Glutamatergic neuron (in vitro differentiated cells): Measurements from ENCODE around the gene SYNE1. TPM values are rescaled to one million over a fixed set of nuclear protein-coding genes. Genes with fewer than 3 reads are reported as not detected.

Source experiments
- DNase-seq: peaks from one replicate; pipeline ENCODE4 v3.0.0; 2022
- H3K27ac Mint-ChIP-seq: one replicate; pipeline ENCODE4 v1.8.0; 2020; ENCODE audit warnings: mild to moderate bottlenecking, mixed read lengths, inconsistent platforms; ENCODE audit not compliant: unreplicated experiment
- H3K27me3 Mint-ChIP-seq: one replicate; pipeline ENCODE4 v1.8.0; 2020; ENCODE audit warnings: mild to moderate bottlenecking, moderate library complexity, mixed read lengths, inconsistent platforms; ENCODE audit not compliant: unreplicated experiment
- H3K36me3 Mint-ChIP-seq: one replicate; pipeline ENCODE4 v1.8.0; 2020; ENCODE audit warnings: mild to moderate bottlenecking, mixed read lengths, inconsistent platforms; ENCODE audit not compliant: unreplicated experiment
- H3K4me1 Mint-ChIP-seq: one replicate; pipeline ENCODE4 v1.8.0; 2020; ENCODE audit warnings: mild to moderate bottlenecking, low read depth, mixed read lengths, inconsistent platforms; ENCODE audit not compliant: unreplicated experiment
- H3K4me3 Mint-ChIP-seq: one replicate; pipeline ENCODE4 v1.8.0; 2020; ENCODE audit warnings: mild to moderate bottlenecking, mixed read lengths, inconsistent platforms; ENCODE audit not compliant: unreplicated experiment
- H3K9me3 Mint-ChIP-seq: one replicate; pipeline ENCODE4 v1.8.0; 2020; ENCODE audit warnings: mild to moderate bottlenecking, moderate library complexity, mixed read lengths, inconsistent platforms; ENCODE audit not compliant: unreplicated experiment
- total RNA-seq: library from RNA; stranded (reverse); fragmentation: NEBNext Ultra II Directional; extraction: Animal tissue kit (Norgen Biotek cat#: 25700); gene quantifications from one replicate; pipeline ENCODE4 v1.2.1, GENCODE V29; 2021; ENCODE audit not compliant: unreplicated experiment
- TF ChIP-seq, protein P1 (sequence below): fragments of 200-600 bp; sonication (generic); IDR thresholded peaks from one replicate; pipeline ENCODE4 v1.5.0; 2021; ENCODE audit not compliant: partially characterized antibody, unreplicated experiment

The SYNE1 gene
- total RNA-seq, 1 donor from 2014 or later: 23.4 TPM

DNA sequence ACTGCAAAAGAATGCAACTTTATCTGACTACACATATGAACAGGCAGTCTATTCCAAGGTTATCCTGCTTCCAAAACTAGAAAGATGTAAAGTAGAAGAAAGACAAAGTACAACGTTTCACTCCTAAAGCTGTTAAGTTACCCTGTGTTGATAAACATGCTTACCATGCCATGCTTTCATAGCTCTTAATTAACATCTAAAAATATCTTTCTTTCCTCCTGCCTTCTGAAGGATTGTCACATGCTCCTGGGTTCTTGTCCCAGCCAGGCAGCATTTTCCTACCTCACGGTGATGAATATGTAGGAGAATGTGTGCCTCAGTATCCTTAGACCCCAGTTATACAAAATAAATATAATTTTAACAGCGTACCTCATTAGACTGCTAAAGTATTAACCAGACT is 344.6 kb downstream of the SYNE1 start:
- H3K4me1 Mint-ChIP-seq: peaks cover 15% of the 10 kb centered on the region
- no peak overlapping the region for H3K4me3 Mint-ChIP-seq
- H3K27me3 Mint-ChIP-seq: no peaks in the 10 kb centered on the region
- H3K27ac Mint-ChIP-seq: no peak overlapping the region
- TF ChIP-seq, protein P1, sequence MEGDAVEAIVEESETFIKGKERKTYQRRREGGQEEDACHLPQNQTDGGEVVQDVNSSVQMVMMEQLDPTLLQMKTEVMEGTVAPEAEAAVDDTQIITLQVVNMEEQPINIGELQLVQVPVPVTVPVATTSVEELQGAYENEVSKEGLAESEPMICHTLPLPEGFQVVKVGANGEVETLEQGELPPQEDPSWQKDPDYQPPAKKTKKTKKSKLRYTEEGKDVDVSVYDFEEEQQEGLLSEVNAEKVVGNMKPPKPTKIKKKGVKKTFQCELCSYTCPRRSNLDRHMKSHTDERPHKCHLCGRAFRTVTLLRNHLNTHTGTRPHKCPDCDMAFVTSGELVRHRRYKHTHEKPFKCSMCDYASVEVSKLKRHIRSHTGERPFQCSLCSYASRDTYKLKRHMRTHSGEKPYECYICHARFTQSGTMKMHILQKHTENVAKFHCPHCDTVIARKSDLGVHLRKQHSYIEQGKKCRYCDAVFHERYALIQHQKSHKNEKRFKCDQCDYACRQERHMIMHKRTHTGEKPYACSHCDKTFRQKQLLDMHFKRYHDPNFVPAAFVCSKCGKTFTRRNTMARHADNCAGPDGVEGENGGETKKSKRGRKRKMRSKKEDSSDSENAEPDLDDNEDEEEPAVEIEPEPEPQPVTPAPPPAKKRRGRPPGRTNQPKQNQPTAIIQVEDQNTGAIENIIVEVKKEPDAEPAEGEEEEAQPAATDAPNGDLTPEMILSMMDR: no peak
- DNase-seq: no peak
- no peaks in the 10 kb centered on the region for H3K36me3 Mint-ChIP-seq
- no peaks in the 10 kb centered on the region for H3K9me3 Mint-ChIP-seq

DNA sequence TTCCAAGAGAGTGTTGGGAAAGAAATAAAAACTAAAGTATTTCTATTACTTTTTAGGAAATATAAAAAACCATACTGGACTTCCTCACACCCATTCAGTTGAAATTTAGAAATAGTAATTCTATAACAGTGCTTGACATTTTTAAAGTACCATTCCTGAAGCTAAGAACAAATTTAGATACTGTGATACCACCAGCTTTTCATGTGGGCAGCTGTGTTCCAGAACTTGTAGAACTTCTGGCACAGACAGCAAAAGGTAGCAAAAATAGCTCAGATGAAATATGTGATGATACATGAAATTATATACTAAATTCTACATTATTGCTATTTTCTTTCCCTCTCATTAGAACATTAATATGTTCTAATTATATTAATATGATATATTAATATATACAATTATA is 346.5 kb downstream of the SYNE1 start:
- Mint-ChIP-seq H3K4me1 (peaks cover 11% of the 10 kb centered on the region), H3K27ac (no peak overlapping the region), H3K27me3 (no peaks in the 10 kb centered on the region), H3K9me3 (no peaks in the 10 kb centered on the region), H3K36me3 (no peaks in the 10 kb centered on the region), H3K4me3 (no peak overlapping the region)
- TF ChIP-seq, protein P1: no peak
- DNase-seq: no peak

DNA sequence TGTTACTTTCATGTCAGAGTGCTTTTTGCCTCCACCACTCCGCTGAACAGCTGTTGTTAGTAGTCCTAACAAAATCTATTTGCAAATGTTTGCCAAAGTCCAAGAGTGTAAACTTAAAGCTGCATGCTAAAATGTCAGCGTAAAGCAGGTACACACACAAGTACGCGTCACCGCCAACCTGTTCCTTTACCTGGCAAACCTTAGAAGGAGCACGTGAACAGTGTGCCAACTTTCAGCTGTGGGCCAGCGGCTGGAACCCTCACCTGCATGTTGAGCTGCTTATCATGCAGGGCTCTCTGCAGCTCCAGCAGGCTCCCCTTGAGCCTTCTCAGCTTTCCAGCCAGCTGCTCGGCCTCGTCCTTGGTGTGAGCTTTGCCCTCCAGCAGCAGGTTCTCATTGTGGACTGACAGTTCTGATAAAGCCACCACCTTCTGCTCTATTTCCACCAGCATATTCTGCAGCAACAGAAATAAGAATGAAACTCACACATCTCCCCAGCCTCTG is 359.3 kb downstream of the SYNE1 start:
- Mint-ChIP-seq H3K4me3 (no peak overlapping the region), H3K4me1 (peaks cover 6% of the 10 kb centered on the region), H3K36me3 (no peaks in the 10 kb centered on the region), H3K27ac (peak overlapping the region; percentile 37), H3K9me3 (peaks cover 3% of the 10 kb centered on the region), H3K27me3 (peaks cover 2% of the 10 kb centered on the region)
- peak; percentile 17 for DNase-seq
- TF ChIP-seq, protein P1: no peak

DNA sequence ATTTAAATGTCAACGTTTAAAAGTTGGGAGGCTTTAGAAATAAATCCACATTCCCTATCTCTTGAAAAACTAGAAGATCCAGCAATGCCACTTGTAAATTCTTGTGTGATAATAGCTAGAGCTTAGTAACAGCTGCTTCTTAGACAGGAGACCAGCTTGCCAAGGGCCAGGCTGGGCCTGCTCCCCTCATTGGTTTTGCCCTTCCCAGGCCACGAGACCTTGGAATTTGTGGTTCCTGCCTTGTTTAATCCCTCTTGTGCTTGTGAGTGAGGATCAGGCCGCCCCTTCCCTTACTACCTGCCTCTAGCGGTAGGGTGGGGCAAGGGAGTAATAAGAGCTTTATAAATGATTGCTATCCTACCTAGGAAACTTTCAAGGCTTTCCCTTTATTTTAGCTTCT is 363.5 kb downstream of the SYNE1 start:
- Mint-ChIP-seq H3K36me3 (no peaks in the 10 kb centered on the region), H3K4me1 (peaks cover 9% of the 10 kb centered on the region), H3K27me3 (peaks cover 2% of the 10 kb centered on the region), H3K27ac (no peak overlapping the region), H3K9me3 (peaks cover 3% of the 10 kb centered on the region), H3K4me3 (no peak overlapping the region)
- TF ChIP-seq, protein P1: no peak
- DNase-seq: peak; percentile 16

DNA sequence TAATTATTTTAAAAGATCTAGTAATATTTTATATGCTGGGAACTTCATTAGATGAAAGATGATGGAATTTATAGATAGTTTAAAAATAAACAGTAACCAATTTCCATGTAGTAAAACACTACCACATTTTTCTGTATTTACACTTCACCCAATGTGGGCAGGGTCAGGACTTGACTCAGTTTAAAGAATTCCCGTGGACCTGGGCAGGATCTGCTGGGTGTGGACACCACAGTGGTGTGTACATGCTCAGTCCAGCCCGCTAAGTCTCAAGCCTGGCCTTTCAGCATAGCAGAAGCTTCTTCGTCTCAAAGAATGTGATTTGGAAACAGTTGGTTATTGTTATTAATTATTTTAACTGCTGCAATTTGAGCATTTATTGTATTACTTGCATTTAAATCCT is 364.2 kb downstream of the SYNE1 start:
- Mint-ChIP-seq H3K4me1 (peaks cover 7% of the 10 kb centered on the region), H3K36me3 (no peaks in the 10 kb centered on the region), H3K27me3 (peaks cover 2% of the 10 kb centered on the region), H3K27ac (no peak overlapping the region), H3K4me3 (no peak overlapping the region), H3K9me3 (peaks cover 3% of the 10 kb centered on the region)
- no peak for DNase-seq
- TF ChIP-seq, protein P1: no peak
